GM03348 (cell line): ENCODE results near the gene TLE2.
"Not testable (repeated sequence)": the region's sequence is repeated elsewhere in the genome, so short reads cannot be mapped to it uniquely, and the experiment has no call there.

Experiments used
- DNase-seq: peaks from one replicate; pipeline ENCODE4 v3.0.0; 2012; ENCODE audit warnings: low spot score

The TLE2 gene

DNA sequence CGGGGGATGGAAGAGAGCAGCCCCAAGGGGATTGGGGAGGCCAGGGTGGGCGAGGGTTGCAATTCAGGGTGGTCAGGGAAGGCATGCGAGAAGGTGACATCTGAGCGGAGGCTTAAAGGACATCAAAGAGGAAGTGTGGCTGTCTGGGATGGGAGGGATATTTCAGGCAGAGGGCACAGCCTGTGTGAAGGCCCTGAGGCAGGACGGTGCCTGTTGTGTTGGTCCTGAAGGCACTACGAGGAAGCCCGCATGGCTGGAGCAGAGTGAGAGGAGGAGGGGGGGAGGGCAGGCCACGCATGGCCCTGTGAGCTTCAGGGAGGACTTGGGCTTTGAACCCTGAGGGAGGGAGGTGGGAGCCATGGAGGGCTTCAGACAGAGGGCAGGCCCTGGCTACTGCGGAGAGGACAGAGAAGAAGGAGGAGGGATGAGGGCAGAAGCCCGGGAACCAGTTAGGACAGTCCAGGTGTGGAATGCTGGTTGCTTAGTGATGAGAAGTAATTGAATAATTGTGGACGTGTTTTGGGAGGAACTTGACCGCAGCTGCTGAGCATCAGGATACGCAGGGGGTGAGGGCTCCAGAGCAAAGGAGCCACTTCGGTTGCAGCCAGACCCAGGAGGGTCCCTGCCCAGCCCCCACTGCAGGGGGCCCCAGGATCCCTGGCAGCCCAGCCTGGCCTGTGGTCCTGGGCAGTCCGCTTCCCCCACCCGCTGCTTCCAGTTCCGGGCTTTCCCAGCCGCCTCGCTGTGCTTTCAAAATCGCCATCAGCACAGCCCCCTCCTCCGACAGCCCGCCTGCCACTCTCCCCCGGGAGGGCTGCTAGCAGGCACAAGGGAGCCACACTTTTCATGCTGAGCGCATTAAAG lies 45.5 kb downstream of the TLE2 start:
- peak; percentile 75 for DNase-seq

- peak; percentile 85 for DNase-seq
Observed at GRCh38 chr19:2982983-2983350, 46.1 kb downstream of the TLE2 start.

- DNase-seq = no peak
Observed at GRCh38 chr19:2982561-2982960, 46.5 kb downstream of the TLE2 start.

DNA sequence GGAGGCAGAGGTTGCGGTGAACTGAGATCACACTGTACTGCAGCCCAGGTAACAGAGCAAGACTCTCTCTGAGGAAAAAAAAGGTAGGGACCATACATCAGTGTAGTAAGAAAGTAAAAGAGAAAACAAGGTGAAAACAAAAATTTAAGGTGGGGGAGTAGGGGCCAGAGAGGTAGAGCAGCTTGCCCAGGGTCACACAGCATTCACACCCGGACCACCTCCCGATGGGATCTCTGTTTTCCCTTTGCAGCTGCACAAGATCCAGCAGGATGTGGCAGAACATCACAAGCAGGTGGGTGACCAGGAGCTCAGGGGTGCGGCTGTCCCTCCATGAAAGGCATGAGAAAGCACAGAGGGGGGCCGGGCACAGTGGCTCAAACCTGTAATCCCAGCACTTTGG lies 47.2 kb downstream of the TLE2 start:
- DNase-seq = no peak

DNA sequence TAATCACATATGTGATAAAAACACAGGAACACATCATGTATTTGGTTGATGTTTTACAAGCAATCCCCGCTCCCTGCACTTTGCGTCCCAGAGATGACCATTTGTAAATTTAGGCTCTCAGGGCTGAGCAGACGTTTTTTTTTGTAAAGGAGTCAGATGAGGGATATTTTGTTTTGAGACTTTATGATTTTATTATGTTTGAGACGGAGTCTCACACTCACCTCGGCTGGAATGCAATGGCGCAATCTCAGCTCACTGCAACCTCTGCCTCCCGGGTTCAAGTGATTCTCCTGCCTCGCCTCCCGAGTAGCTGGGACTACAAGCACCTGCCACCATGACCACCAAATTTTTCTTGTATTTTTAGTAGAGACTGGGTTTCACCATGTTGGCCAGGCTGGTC lies 50.3 kb downstream of the TLE2 start:
- no peak for DNase-seq

DNA sequence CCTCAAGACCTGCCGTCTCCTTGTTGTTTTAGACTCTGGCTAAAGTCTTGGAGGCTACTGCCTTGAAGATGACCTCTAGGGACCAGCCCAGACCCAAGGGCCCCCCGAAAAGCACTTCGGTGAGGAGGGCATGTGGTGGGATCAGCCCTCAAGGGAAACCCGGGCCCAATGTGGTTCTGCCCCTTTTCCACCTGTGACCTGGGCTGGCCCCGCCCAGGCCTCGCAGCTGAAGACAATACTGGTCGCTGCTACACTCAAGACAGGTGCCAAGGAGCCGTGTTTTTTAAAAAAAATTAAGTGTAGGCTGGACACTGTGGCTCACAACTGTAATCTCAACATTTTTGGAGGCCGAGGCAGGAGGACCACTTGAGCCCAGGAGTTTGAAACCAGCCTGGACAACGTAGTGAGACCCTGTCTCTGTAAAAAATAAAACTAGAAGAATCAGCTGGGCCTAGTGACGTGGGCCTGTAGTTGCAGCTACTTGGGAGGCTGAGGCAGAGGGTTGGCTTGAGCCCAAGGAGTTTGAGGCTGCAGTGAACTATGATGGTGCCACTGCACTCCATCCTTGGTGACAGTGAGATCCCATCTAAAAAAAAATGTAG lies 50.8 kb downstream of the TLE2 start:
- DNase-seq = no peak

GRCh38 chr19:2977746-2978138 lies 51.3 kb downstream of the TLE2 start:
- no peak for DNase-seq

DNA sequence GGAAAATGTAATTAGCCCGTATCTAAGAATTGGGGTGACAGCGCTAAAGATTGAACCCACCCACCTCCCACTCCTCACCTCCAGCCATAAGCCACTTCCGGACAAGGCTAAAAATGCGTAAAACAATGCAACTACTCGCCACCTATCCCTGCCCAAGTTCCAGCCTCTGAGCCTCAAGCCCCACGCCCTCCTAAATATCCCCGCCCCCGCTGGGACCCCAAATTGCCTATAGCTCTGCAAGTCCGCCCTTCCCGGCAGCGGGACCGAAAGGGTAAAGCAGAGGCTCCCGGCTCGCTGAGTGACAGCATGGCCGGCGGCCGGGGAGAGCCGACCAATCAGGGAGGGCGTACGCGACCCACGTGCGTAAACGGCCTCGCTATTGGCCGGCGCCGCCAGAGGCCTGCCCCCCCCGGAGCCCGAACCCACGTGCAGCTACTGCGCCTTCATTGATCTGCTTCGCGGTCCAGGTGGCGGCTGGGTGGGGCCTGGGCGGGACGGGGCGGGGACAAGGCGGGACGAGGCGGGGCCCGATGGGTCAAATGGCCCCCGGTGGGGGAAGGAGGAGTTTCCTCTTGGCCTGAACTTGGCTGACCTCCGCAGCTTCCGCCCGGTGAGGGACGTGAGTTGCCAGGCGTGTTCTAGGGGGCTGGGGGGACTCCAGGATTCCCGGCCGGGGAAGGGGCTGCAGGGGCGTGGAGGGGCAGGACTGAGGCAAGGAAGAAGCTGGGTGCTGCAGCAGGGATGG lies 51.9 kb downstream of the TLE2 start, which contains the start of gene TLE6:
Gene TLE6, plus strand, starts transcription at position 564 of the 745 bp plus-strand sequence. CDS start 670 bp downstream, outside the sequence.
- peak; percentile 100 for DNase-seq

DNA sequence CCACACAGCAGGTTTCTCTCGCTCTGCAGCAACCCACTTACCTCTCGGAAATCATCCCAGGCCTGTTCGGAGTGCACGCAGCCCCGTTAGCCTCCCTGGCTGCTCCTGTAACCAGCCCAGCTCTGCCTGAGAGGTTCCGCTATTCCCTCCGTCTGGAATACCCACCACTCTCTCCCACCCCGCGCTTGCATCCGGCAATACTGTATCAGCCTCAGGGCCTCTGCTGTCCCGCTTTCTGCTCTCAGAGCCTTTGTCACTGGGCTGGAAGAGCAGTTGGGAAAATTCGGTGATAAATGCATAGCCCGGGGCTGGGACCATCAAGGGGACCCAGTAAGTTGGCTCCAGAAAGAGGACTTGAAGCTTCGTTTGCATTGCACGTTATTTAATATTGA lies 52.5 kb downstream of the TLE2 start:
- no peak for DNase-seq

DNA sequence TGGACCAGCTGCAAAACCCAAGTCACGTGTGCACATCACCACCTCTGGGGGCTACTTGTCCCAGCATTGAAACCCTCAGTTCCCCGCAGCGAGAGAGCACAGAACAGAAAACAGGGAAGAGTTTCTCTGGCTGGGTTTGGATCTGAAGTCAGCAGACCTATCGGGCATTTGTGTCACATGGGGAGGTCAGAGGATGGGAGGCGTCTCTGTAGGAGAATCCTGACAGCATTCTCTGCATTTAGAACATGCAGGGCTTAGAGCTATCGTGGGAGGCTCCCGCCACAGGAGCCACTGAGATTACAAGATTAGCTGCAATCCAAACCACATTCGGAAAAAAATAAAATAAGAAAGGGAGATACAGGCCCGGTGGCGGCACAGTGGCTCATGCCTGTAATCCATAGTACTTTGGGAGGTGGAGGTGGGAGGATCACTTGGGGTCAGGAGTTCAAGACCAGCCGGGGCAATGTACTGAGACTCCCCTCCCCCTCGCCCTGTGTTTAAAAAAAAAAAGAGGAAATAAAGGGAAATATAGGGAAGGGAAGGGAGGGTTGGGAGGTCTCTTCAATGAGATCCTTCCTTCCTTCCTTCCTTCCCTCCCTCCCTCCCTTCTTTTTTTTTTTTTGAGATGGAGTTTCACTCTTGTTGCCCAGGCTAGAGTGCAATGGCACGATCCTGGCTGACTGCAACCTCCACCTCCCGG lies 54.6 kb downstream of the TLE2 start:
- DNase-seq = no peak

- DNase-seq = no peak
Observed at GRCh38 chr19:2973229-2973628, 55.9 kb downstream of the TLE2 start.

GRCh38 chr19:2970201-2970835 lies 58.8 kb downstream of the TLE2 start:
- DNase-seq = no peak

GRCh38 chr19:2969104-2969504 lies 60.0 kb downstream of the TLE2 start:
- no peak for DNase-seq

DNA sequence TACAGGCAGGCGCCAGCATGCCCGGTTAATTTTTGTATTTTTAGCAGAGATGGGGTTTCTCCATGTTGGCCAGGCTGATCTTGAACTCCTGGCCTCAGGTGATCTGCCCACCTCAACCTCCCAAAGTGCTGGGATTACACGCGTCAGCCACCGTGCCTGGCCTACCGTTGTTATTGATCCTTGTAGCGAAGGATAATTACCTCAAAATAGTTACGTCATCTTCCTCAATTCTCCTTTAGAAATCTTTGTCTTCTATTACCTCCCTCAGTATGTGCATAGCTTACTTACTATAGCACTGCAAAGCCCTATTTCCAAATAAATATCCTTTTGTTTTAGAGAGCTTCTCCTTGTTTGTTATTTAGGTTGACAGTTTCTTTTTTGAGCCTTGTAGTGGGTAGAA lies 61.1 kb downstream of the TLE2 start:
- DNase-seq = no peak

DNA sequence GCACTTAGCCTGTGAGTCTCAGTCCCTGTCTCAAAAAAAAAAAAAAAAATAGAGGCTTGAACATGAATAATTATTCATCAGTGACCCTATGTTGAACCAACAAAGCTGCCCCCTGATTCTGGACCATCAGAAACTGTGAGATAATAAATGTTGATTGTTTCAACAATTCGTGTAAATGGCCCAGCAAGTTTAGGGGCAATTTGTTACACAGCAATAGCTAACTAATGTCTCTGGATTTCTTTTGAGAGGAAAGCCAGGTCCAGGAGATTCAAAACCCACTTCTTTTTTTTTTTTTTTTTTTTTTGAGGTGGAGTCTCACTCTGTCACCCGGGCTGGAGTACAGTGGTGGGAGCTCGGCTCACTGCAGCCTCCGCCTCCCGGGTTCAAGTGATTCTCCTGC lies 64.2 kb downstream of the TLE2 start:
- no peak for DNase-seq

DNA sequence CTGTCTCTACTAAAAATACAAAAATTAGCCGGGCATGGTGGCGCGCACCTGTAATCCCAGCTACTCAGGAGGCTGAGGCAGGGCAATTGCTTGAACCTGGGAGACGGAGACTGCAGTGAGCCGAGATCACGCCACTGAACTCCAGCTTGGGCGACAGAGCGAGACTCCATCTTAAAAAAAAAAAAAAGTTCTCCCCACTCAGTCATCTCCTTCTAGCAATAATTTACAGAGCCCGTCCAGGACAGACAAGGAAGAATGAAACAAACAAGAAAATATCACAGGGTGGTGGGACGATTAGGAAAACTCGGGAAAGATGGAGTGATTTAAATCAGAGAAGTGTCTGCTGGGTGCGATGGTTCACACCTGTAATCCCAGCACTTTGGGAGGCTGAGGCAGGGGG lies 65.4 kb downstream of the TLE2 start:
- not testable (repeated sequence) for DNase-seq

DNA sequence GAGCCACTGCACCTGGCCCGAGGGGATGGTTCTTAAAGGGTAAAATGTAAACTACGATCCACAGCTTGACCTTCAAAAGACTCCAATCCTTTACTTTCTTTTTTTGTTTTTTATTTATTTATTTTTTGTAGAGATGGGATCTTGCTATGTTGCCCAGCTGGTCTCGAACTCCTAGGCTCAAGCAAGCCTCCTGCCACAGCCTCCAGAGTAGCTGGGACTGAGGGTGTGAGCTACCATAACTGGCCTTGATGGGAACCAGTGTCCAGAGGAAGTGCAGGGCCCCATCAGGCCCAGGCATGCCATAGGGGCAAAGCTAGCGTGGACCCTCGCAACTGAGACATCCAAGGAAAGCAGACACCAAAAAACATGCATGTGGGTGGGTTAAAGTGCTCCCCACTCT lies 66.0 kb downstream of the TLE2 start:
- no peak for DNase-seq

DNA sequence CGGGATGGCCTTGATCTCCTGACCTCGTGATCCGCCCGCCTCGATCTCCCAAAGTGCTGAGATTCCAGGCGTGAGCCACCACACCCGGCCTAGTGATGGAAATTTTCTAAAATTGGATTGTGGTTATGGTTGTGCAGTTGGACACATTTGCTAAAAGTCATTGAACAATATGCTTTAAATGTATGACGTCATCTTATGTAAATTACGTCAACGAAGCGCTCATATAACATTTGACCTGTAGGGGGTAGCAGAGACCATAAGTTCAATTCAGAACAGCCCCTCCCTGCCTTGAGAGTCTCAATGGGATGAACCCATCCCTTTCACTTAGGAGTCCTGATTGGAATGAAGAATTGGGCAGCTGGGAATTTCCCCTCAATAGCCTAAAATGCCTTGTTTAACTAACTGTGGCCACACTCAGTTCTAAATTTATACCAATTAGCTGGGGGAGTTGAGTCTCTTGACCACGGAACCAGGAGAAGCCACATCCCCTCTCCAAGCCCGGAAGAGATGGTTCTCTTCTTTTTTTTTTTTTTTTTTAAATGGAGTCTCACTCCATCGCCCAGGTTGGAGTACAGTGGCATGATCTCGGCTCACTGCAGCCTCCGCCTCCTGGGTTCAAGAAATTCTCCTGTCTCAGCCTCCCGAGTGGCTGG lies 66.9 kb downstream of the TLE2 start:
- DNase-seq = peak; percentile 80

- no peak for DNase-seq
Observed at GRCh38 chr19:2960120-2960519, 69.0 kb downstream of the TLE2 start.

DNA sequence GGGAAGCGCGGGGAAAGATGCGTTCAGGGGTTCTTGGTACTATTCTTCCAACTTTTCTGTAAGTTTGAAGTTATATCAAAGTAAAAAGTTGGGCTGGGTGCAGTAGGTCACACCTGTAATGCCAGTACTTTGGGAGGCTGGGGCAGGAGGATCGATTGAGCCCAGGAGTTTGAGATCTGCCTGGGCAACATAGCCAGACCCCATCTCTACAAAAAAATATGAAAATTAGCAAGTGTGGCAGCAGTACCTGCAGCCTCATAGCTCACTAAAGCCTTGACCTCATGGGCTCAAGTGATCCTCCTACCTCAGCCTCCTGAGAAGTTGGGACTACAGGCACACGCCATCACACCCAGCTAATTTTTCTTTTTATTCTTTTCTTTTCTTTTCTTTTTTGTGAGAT lies 71.9 kb downstream of the TLE2 start:
- no peak for DNase-seq

DNA sequence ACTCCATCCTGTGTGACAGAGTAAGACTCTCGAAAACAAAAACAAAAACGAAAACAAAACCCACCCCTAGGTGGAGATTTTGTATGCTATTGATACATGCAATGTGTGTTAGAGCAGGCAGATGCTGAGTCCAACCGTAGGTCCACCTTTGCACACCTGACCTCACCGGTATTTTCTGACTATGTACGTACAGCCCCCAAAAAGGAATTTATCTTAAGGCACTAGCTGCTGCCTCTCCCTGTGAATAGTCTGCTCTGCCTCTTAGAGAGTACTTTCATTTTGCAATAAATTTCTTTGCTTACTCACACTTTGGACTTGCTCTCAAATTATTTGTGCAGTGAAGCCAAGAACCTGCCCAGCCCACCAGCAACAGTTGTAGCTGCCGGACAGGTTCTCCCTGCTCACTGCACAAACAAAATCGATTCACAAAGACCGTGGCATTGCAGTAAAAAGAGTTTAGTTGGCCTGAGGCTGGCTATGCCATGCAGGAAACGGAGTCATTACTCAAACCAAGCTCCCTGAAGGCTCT lies 76.1 kb downstream of the TLE2 start:
- peak; percentile 27 for DNase-seq
